HCT116 (cell line): Measurements from ENCODE around the gene ACKR3.

Experiments
- CBX3 ChIP-seq: IDR thresholded peaks from 2 replicates; pipeline ENCODE4 v1.6.1; 2012; ENCODE audit warnings: low read depth
- CEBPB ChIP-seq: IDR thresholded peaks from 2 replicates; pipeline ENCODE4 v1.6.1; 2012; ENCODE audit warnings: low read depth
- CTCF ChIP-seq, 3 experiments: fragments of 200-600 bp in 1 of 3; sonication (generic) in 1 of 3; IDR thresholded peaks in 2 of 3; conservative IDR thresholded peaks in 1 of 3; 2 replicates each; pipeline ENCODE4 v1.5.1; 2012 to 2017; ENCODE audit warnings: low read depth in 2 of 3, low read length in 2 of 3, antibody characterized with exemption in 1 of 3, borderline replicate concordance in 1 of 3, control low read depth in 1 of 3, mild to moderate bottlenecking in 1 of 3, mixed read lengths in 1 of 3, mixed run types in 1 of 3, moderate library complexity in 1 of 3; ENCODE audit not compliant: insufficient read depth in 1 of 3
- EZH2 ChIP-seq: fragments of 200-600 bp; sonication (generic); IDR thresholded peaks from 2 replicates; pipeline ENCODE4 v1.6.1; 2017; ENCODE audit warnings: antibody characterized with exemption, mixed run types
- EZH2phosphoT487 ChIP-seq: fragments of 200-600 bp; IDR thresholded peaks from 2 replicates; pipeline ENCODE4 v1.6.1; 2018; ENCODE audit warnings: antibody characterized with exemption, borderline replicate concordance
- POLR2AphosphoS5 ChIP-seq: IDR thresholded peaks from 2 replicates; pipeline ENCODE4 v1.6.1; 2011; ENCODE audit warnings: mild to moderate bottlenecking, low read depth, low read length, moderate library complexity
- RAD21 ChIP-seq: IDR thresholded peaks from 2 replicates; pipeline ENCODE4 v1.6.1; 2012; ENCODE audit warnings: low read depth, mild to moderate bottlenecking
- REST ChIP-seq: IDR thresholded peaks from 2 replicates; pipeline ENCODE4 v1.6.1; 2012; ENCODE audit warnings: low read depth
- SP1 ChIP-seq: IDR thresholded peaks from 2 replicates; pipeline ENCODE4 v1.6.1; 2012; ENCODE audit warnings: low read depth
- ZNF274 ChIP-seq: fragments of 200-500 bp; sonication (Bioruptor generic); IDR thresholded peaks from 2 replicates; pipeline ENCODE4 v1.6.1; 2014; ENCODE audit warnings: mild to moderate bottlenecking, low read depth, low read length, inconsistent platforms

GRCh38 chr2:236617221-236617737 is 47.7 kb downstream of the ACKR3 start:
- no peak for TF ChIP-seq RAD21
- TF ChIP-seq CTCF (IDR thresholded peaks at IDR 0.05 in 2 of 3, conservative IDR thresholded peaks at IDR 0.05 in 1 of 3; ENCODE audit: borderline replicate concordance in 1 of 3, insufficient read depth in 1 of 3, low read depth in 2 of 3, low read length in 2 of 3), result no peak
- no peak for TF ChIP-seq POLR2AphosphoS5
- no peak for TF ChIP-seq REST
- TF ChIP-seq EZH2, result no peak
- no peak for TF ChIP-seq ZNF274
- no peak for TF ChIP-seq CEBPB
- no peak for TF ChIP-seq EZH2phosphoT487
- no peak for TF ChIP-seq SP1
- TF ChIP-seq CBX3, result no peak
